Stimulated activated memory B cell treated with anti-CD40 and anti-IgM and Interleukin-4, amounts not matched to agents 10 μg/mL and 1 μg/mL and 100 μg/mL, for 72 hours (primary cell): ENCODE results near the gene CAMP.

ENCODE experiments used
- ATAC-seq: fragments of 150-1000 bp; cut with Tn5 transposase; 2 replicates; pipeline ENCODE4 v1.10.0; 2021
- H3K27ac Mint-ChIP-seq: one replicate; pipeline ENCODE4 v1.8.0; 2022; ENCODE audit warnings: mild to moderate bottlenecking, mixed read lengths
- H3K27me3 Mint-ChIP-seq: one replicate; pipeline ENCODE4 v1.8.0; 2022; ENCODE audit warnings: mixed read lengths
- H3K36me3 Mint-ChIP-seq: one replicate; pipeline ENCODE4 v1.8.0; 2022; ENCODE audit warnings: mixed read lengths
- H3K4me1 Mint-ChIP-seq: one replicate; pipeline ENCODE4 v1.8.0; 2022; ENCODE audit warnings: mixed read lengths
- H3K4me3 Mint-ChIP-seq: one replicate; pipeline ENCODE4 v1.8.0; 2022; ENCODE audit warnings: mild to moderate bottlenecking, moderate library complexity, mixed read lengths
- H3K9me3 Mint-ChIP-seq: one replicate; pipeline ENCODE4 v1.8.0; 2022; ENCODE audit warnings: mixed read lengths

The CAMP gene

GRCh38 chr3:48222616-48223513 is at the start of gene CAMP:
CAMP (plus strand) TSS chr3:48223495; CDS start chr3:48223512, 17 bp downstream.
- Mint-ChIP-seq H3K4me3 (no peak within 1 kb of the TSS), H3K27me3 (no peaks in the 10 kb centered on the region), H3K9me3 (no peaks in the 10 kb centered on the region), H3K36me3 (no peaks in the 10 kb centered on the region), H3K4me1 (peaks cover 61% of the 10 kb centered on the region), H3K27ac (peak within 1 kb of the TSS; percentile 73)
- ATAC-seq, result peak; percentile 79

- Mint-ChIP-seq H3K36me3 (no peaks in the 10 kb centered on the region), H3K27me3 (no peaks in the 10 kb centered on the region), H3K27ac (no peak overlapping the region), H3K4me3 (no peak overlapping the region), H3K9me3 (no peaks in the 10 kb centered on the region), H3K4me1 (no peaks in the 10 kb centered on the region)
- ATAC-seq, result no peak
These were observed 45.2 kb upstream of the CAMP start for GRCh38 chr3:48178072-48178471.

GRCh38 chr3:48180021-48180420 is 43.3 kb upstream of the CAMP start:
- no peak for ATAC-seq
- Mint-ChIP-seq H3K27me3 (no peaks in the 10 kb centered on the region), H3K9me3 (no peaks in the 10 kb centered on the region), H3K27ac (no peak overlapping the region), H3K4me1 (no peaks in the 10 kb centered on the region), H3K36me3 (no peaks in the 10 kb centered on the region), H3K4me3 (no peak overlapping the region)

- ATAC-seq, result no peak
- Mint-ChIP-seq H3K27ac (no peak overlapping the region), H3K36me3 (no peaks in the 10 kb centered on the region), H3K4me3 (no peak overlapping the region), H3K4me1 (no peaks in the 10 kb centered on the region), H3K9me3 (no peaks in the 10 kb centered on the region), H3K27me3 (no peaks in the 10 kb centered on the region)
These were observed 42.6 kb upstream of the CAMP start for GRCh38 chr3:48180531-48181253.

- ATAC-seq, result no peak
- Mint-ChIP-seq H3K9me3 (no peaks in the 10 kb centered on the region), H3K27ac (no peak overlapping the region), H3K36me3 (peaks cover 10% of the 10 kb centered on the region), H3K4me1 (peaks cover 11% of the 10 kb centered on the region), H3K4me3 (no peak overlapping the region), H3K27me3 (peaks cover 16% of the 10 kb centered on the region)
These were observed 39.0 kb upstream of the CAMP start for GRCh38 chr3:48184299-48184698.

GRCh38 chr3:48185129-48185528 is 38.2 kb upstream of the CAMP start:
- H3K27ac Mint-ChIP-seq, result no peak overlapping the region

GRCh38 chr3:48186631-48187300 is 36.5 kb upstream of the CAMP start:
- H3K27me3 Mint-ChIP-seq, result peaks cover 16% of the 10 kb centered on the region

More at GRCh38 chr3:48185129-48185528, 38.2 kb upstream of the CAMP start:
- H3K9me3 Mint-ChIP-seq, result no peaks in the 10 kb centered on the region
- no peak for ATAC-seq
- H3K4me1 Mint-ChIP-seq, result peaks cover 11% of the 10 kb centered on the region
- H3K36me3 Mint-ChIP-seq, result peaks cover 10% of the 10 kb centered on the region
- no peak overlapping the region for H3K4me3 Mint-ChIP-seq
- H3K27me3 Mint-ChIP-seq, result peaks cover 16% of the 10 kb centered on the region

GRCh38 chr3:48187301-48187578 is 36.1 kb upstream of the CAMP start:
- Mint-ChIP-seq H3K27me3 (peaks cover 16% of the 10 kb centered on the region), H3K4me1 (peaks cover 11% of the 10 kb centered on the region), H3K9me3 (no peaks in the 10 kb centered on the region), H3K27ac (peak overlapping the region; percentile 53), H3K36me3 (peaks cover 10% of the 10 kb centered on the region), H3K4me3 (peak overlapping the region; percentile 72)
- ATAC-seq, result no peak

More at GRCh38 chr3:48186631-48187300, 36.5 kb upstream of the CAMP start:
- Mint-ChIP-seq H3K36me3 (peaks cover 10% of the 10 kb centered on the region), H3K4me3 (peak overlapping the region; percentile 72), H3K4me1 (peaks cover 11% of the 10 kb centered on the region), H3K27ac (peak overlapping the region; percentile 53), H3K9me3 (no peaks in the 10 kb centered on the region)
- ATAC-seq, result no peak

- H3K9me3 Mint-ChIP-seq, result no peaks in the 10 kb centered on the region
- peaks cover 10% of the 10 kb centered on the region for H3K36me3 Mint-ChIP-seq
- peaks cover 11% of the 10 kb centered on the region for H3K4me1 Mint-ChIP-seq
- peak overlapping the region; percentile 95 for H3K4me3 Mint-ChIP-seq
- peaks cover 16% of the 10 kb centered on the region for H3K27me3 Mint-ChIP-seq
- ATAC-seq, result peak; percentile 13
- H3K27ac Mint-ChIP-seq, result peak overlapping the region; percentile 53
These were observed 35.6 kb upstream of the CAMP start for GRCh38 chr3:48187579-48188265.

GRCh38 chr3:48188266-48189201 is 34.8 kb upstream of the CAMP start, which contains the start of gene CDC25A:
CDC25A (minus strand) TSS chr3:48188417; CDS start chr3:48187947, 470 bp downstream.
- Mint-ChIP-seq H3K36me3 (peaks cover 10% of the 10 kb centered on the region), H3K27me3 (peaks cover 16% of the 10 kb centered on the region), H3K9me3 (no peaks in the 10 kb centered on the region), H3K4me1 (peaks cover 11% of the 10 kb centered on the region), H3K27ac (peak within 1 kb of the TSS; percentile 53), H3K4me3 (peak within 1 kb of the TSS; percentile 95)
- peak; percentile 100 for ATAC-seq

GRCh38 chr3:48189321-48189720 is 34.0 kb upstream of the CAMP start:
- Mint-ChIP-seq H3K4me3 (no peak overlapping the region), H3K36me3 (peaks cover 10% of the 10 kb centered on the region), H3K27me3 (peaks cover 16% of the 10 kb centered on the region), H3K9me3 (no peaks in the 10 kb centered on the region), H3K4me1 (peaks cover 15% of the 10 kb centered on the region), H3K27ac (peak overlapping the region; percentile 42)
- no peak for ATAC-seq

- peaks cover 19% of the 10 kb centered on the region for H3K4me1 Mint-ChIP-seq
- no peak overlapping the region for H3K4me3 Mint-ChIP-seq
- no peaks in the 10 kb centered on the region for H3K9me3 Mint-ChIP-seq
- H3K27ac Mint-ChIP-seq, result no peak overlapping the region
- H3K27me3 Mint-ChIP-seq, result peaks cover 16% of the 10 kb centered on the region
- no peak for ATAC-seq
- peaks cover 10% of the 10 kb centered on the region for H3K36me3 Mint-ChIP-seq
These were observed 32.4 kb upstream of the CAMP start for GRCh38 chr3:48190911-48191310.

GRCh38 chr3:48194446-48195071 is 28.7 kb upstream of the CAMP start:
- Mint-ChIP-seq H3K9me3 (no peaks in the 10 kb centered on the region), H3K27ac (peak overlapping the region; percentile 5), H3K4me1 (peaks cover 14% of the 10 kb centered on the region), H3K4me3 (no peak overlapping the region), H3K27me3 (no peaks in the 10 kb centered on the region), H3K36me3 (no peaks in the 10 kb centered on the region)
- ATAC-seq, result no peak
